Measurements from ENCODE around the gene NFYA.

Gene NFYA

DNA sequence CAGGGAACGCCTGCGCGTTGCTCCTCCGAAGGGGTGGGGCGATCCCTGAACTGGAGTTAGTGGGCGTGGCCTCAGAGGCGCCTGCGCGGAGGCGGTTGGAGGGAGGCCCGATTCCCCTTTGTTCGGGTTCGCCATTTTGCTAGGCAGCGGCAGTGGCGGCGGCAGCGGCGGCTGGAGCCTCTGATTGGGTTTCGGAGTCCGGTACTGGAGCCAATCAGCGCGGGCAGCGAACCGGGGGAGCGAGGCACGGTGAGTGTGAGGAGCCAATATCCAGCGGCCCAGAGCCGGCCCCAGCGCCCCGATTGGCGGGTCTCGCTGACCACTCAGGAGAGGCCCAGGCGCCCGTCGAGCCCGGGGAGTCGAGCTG lies at the start of gene NFYA:
TSS of gene NFYA (plus strand) at position 139 of the 367 bp plus-strand sequence. CDS start 6,116 bp downstream, outside the sequence.
- no peak for DNase-seq

GRCh38 chr6:41023114-41023513 lies 49.7 kb upstream of the NFYA start:
- peak; percentile 32 for DNase-seq

DNA sequence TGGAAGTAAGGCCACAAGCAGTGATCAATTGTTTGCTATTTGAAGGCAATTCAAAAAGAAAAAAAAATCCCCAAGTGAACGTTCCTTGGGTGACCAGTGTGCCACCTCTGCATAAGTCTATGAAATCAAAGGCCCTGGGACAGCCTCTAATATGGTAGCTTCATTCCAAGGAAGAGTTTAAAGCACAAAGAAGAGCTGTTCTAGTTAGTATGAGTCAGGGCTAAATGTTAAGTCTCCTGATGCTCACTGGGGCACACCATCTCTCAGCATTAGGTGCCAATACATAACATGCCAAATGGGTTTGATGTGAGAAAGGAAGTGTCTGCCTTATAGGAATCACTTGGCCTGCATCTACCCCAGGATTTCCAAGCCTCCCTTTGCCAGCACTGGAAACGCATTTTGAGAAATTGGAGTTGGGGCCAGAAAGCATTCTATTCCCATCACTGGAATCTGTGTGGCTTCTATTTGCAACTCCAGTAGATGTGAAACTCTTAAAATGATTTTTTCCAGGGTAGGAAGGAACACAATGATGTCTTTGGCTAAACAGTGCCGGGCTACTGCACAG lies 46.7 kb upstream of the NFYA start:
- DNase-seq, result no peak

- no peak for DNase-seq
Measured at GRCh38 chr6:41027241-41027640, 45.5 kb upstream of the NFYA start.

- DNase-seq, result peak; percentile 72
Measured at GRCh38 chr6:41027799-41028560, 44.8 kb upstream of the NFYA start.

- DNase-seq, result peak; percentile 52
Measured at GRCh38 chr6:41028561-41029412, 44.0 kb upstream of the NFYA start.

DNA sequence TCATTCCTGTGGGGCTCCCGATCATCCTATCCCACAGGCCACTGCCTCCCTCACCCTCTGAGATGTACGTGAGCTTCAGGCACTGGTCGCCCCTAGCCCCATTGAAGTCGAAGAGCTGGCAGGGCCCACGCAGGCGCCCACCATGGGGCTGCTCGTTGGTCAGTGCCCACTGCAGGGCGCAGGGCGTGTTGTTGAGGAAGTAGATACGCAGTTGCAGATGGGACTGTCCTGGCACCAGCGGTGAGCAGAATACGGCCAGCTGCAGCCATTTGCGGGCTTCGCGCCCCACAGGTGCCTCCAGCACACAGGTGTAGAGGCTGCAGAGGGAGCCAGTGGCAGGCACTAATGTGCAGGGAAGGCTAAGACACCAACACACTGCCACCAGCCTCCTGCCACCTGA lies 39.9 kb upstream of the NFYA start:
- DNase-seq, result no peak

DNA sequence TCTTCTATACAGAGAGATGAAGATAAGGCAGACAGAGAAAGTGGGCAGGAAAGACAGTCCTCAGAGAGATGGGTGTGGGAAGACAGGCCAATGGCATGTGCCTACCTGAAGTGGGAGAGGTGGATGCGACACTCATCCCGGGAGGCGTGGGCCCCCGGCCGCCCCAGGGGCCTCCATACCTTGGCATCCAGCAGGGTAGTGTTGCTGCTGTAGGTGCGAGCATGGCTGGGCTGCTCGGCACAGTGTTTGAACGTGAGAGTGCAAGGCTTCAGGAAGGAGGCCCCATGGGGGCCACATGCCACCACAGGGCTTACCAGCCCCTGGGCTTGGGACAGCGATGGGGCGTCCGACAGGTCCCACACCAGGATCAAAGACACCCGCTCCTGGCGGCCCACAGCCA lies 39.0 kb upstream of the NFYA start:
- no peak for DNase-seq

GRCh38 chr6:41036186-41036585 lies 36.6 kb upstream of the NFYA start:
- DNase-seq, result peak; percentile 12

DNA sequence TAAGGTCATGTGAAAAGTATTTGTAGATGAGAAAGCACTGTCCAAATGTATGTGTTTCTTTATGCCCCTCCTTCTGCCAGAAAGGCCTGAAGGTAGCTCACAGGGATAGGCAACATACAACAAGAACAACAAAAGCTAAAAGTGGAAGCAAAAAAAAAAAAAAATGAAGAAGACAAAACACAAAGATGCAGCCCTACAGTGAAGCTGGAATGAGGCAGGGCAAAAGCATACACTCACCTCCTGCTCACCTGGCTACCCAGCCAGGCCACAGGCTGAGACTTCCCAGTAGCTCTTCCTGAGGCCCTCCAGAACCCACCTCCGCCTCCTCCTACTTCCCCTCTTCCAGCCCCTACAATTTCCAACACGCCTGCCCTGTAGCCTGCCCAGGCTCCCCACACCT lies 36.2 kb upstream of the NFYA start:
- DNase-seq, result no peak

DNA sequence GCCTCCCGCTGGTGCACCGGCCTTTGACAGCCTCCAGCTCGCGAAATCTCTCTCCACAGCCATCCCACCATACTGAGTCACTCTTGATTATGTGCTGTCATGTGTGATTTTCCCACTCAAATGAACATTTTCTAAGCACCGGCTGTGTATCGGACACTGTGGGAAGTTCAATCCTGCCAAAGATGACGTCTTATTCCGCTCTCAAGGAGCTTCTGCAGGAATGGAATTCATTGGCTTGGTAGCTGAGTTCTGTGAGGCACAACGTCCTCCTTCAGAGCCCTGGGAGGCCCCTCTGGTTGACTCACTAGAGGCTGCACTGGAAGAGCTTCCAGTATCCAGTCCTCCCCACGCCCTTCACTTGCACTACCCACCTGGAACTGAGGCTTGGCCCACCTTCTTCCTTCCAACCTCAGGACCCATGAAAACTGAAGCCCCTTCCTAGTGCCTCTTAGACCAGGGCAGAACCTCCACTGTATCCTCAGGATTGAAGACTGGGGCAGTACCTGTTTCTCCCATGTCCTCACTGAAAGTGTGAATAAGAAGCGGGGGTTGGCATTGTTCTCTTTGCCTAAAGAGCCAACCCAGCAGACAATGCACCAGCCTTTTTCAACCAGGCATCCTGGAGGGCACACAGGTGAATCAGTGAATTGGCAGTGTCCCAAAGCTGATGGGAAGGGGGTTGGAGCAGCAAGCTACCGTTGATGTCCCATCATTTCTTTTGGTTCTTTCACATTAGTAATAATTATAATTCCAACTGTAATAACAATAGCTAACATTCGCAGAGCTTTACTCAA lies 35.5 kb upstream of the NFYA start:
- DNase-seq, result peak; percentile 17

- DNase-seq, result no peak
Measured at GRCh38 chr6:41038205-41038604, 34.6 kb upstream of the NFYA start.

DNA sequence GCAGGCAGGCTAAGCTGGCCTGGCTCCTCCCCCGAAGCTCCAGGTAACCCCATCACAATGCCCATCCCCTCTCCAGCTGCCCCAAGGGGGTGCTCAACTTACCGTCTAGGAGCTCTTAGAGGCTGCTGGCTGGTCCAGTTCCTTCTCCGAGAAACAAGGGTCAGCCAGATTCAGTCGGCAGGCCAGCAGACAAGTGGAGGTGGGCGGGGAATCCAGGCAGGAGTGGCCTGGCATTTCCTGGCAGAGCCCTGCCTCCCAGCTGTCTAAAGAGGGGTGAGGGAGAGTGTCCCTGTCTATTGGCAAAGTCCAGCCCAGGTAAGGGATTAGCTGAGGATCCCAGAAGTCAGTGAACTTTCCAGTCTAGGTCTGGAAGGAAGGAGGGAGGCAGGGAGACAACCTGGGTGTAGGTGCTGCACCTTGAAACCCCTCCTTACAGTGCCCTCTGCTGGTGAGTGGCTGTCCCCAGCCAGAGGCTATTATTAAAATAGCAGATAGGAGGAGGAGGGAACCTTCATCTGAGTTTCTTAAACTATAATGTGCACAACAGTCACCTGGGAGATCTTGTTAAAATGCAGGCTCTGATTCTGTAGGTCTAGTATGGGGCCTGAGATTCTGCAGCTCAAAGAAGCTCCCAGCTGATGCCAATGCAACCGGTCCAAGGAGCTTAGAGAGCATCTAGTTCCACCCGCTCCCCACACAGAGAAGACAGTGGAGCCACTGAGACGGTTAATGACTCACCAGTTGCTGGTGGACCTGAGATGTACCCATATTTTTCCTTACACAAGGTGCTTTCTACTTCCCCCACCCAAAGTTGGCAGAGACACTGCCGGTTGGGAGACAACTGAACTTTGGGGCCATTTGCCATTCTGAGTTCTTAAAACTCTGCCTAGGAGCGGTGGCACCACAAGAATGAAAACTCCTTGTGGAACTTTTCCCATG lies 33.4 kb upstream of the NFYA start, which contains the start of gene UNC5CL:
TSS of gene UNC5CL (minus strand) at position 162 of the 939 bp plus-strand sequence. CDS start 4,147 bp downstream, outside the sequence.
- peak; percentile 75 for DNase-seq

DNA sequence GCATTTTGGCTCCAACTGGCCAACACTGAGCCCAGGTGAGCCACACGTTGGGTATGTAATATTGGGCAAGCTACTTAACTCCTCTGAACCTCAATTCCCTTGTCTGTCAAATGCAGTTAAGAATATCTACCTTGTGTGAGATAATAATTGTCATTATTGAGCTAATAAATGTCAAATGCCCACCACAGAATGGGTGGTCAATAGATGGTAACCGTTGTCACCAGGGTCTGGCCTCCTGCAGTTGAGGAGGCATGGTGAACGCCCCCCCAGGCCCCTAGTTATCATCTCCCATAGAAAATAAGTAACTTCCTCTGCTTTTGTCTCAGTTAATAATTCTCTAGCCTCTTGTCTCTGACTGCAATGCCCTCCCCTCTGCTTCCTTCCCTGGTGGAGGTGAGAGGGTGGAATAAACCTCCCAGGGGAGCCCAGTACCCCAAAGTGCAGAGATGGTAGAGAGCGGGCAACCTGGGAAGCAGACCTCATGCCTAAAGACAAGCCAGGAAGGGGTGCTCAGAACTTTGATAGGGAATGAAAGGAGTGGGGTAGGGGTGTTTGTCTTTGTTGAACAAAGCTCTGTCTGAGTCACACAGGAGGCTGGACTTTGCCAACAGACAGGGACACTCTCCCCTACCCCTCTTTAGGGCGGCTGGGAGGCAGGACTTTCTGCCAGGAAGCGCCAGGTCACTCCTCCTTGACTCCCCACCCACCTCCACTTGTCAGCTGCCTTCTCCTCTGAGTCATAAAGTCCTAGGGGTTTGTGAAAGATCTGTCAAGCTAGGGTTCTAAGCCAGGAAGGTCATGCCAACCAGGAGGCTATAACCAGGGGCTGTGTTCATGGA lies 32.5 kb upstream of the NFYA start:
- peak; percentile 35 for DNase-seq

DNA sequence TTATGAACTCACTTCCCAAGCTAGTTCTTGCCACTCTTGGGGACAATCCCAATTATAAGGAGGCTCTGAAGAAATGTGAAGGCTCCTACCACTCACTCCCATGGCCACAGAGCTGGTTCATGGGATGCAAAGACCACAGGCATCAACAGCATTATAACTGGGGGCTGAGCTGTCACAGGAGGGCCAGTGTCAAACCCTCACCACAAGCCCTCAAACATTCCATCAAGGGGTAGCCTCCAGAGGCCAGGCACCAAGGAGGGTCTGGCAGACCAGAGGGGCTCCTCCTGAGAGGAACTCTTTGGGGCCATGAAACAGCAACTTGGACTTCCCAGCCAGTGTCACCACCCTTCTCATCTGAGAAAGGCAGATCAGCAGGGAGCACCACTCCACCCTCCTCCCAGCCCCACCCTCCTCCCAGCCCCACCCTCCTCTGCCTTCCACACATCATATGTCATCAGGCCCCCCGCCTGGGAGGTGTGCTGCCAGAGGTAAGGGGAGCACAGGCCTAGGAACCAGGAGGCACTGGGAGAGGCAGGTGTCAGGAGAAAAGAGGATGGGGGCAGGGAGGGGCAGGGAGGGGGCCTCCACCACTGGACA lies 31.7 kb upstream of the NFYA start:
- peak; percentile 36 for DNase-seq

GRCh38 chr6:41042226-41043055 lies 30.3 kb upstream of the NFYA start, which contains the start of gene TSPO2:
TSPO2 (plus strand) TSS chr6:41042467; CDS start chr6:41042986, 519 bp downstream.
- DNase-seq, result no peak

GRCh38 chr6:41043151-41043550 lies 29.6 kb upstream of the NFYA start:
- no peak for DNase-seq

- DNase-seq, result no peak
Measured at GRCh38 chr6:41045664-41046063, 27.1 kb upstream of the NFYA start.

DNA sequence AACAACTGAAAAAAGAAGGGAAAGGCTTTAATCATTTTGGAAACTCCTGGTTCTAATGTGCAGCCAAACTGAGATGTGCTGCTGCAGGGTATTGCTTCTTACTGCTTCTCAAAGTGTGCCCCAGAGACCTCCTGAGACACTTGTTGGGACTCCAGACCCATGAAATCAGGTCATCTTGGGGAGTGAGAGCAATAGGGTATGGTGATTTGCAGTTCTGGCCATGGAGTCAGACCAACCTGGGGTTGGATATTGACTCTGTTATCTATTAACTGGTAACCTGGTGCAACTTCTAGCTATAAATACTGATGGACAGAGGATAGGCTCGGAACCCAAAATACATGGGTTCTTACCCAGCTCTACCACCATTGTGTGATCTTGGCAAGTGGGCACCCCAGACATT lies 26.7 kb upstream of the NFYA start:
- no peak for DNase-seq

Data from NCI-H69 (cell line).